Stimulated activated CD8-positive, alpha-beta memory T cell treated with anti-CD3 and anti-CD28 coated beads, Interleukin-7, amount 100 ng/mL, for 48 hours (primary cell): ENCODE measurements around the gene CACNA1A.
"Not testable (repeated sequence)": the region's sequence is repeated elsewhere in the genome, so short reads cannot be mapped to it uniquely, and the experiment has no call there.

Experiments used
- DNase-seq, 2 donors: peaks; one replicate each; pipeline ENCODE4 v3.0.0-alpha.2; 2020; ENCODE audit warnings: low read depth in 1 of 2; ENCODE audit errors: extremely low read depth in 1 of 2

CACNA1A gene

DNA sequence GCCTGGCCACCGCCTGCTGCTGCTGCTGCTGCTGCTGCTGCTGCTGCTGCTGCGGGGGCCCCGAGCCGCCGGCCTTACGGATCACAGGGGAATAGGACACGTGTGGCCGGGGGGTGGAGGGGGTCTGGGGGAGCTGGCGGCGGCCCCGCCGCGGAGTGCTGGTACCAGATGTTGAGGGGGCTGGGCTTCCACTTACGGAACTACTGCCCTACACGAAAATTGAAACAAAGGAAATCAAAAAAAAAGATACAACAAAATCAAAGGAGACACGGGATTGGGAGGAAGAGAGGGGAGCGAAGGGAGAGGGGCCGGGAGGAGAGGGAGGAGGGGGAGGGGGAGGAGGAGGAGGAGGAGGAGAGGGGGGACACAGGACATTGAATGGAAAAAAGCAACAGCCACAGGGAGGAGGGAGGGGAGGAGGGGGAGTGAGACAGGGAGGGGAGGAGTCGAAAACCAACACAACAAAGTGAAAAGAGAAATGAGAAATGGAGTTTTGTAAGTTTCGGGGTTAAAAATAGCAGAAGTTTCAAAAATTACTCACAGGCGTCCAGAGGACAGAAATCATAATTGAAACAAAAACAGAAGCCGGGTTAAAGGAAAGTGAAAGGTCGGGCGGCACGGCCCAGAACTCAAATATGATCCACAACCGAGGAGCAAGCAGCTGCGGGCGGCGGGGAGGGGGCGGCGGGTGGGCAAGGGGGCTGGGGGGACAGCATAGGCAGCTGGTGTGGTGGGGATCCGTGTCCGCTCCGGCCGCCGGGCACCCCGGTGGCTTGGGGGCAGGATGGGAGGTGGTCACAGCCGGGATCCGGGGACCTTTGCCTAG is 298.2 kb downstream of the CACNA1A start:
- DNase-seq = peak; percentile 21 to 37

DNA sequence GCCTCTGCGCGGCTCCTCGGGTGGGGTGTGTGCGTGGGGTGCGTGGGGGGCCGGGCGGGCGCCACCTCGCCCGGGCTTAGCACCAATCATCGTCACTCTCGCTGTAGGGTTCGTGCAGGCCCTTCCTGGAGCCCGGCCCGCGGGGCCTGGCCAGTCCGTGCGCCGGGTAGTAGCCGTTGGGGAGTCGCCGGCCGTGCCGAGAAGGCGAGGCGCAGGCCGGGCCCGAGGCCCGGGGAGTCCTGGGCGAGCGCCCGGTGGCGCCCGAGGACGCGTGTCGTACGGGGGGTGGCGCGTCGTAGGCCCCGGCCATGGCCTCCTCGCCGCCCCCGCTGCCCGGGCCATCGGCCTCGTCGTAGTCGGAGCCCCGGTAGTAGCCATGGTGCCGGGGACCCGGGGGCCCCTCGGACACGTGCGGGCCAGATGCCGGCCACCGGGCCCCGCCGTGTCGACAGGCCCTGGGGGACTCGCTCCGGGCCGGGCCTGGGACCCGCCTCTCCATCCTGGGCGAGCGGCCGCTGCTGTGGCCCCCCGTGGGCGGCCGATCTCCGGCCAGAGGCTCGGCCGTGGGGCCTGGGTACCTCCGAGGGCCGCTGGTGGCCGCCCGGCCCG is 298.9 kb downstream of the CACNA1A start:
- DNase-seq = no peak

DNA sequence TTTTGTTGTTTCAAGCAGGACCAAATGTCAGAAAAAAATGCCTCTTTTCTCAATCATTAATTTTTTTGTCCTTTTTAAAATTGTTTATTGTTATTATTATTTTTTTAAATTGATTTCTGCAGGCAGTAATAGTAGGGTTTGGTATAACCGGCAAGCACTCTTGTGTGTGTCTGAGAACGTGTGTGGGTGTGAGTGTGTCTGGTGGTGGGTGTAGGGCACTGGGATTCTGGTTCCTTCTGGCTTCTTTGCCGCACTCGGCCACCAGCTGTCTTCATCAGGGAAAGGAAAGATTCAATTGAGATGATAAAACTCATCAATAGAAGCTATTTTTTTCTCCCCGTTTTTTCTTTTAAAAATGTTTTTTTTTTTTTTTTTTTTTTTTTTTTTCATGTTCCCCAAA is 299.7 kb downstream of the CACNA1A start:
- no peak for DNase-seq

DNA sequence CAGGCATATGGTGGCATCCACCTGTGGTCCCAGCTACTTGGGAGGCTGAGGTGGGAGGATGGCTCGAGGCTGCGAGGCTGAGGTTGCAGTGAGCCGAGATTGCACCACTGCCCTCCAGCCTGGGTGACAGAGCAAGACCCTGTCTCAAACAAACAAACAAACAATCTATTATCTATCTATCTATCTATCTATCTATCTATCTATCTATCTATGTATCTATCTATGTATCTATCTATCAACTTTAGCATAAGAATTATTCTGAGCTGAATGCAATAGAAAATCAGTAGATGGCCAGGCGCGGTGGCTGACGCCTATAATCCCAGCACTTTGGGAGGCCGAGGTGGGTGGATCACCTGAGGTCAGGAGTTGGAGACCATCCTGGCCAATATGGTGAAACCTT is 304.2 kb downstream of the CACNA1A start:
- DNase-seq = not testable (repeated sequence)

DNA sequence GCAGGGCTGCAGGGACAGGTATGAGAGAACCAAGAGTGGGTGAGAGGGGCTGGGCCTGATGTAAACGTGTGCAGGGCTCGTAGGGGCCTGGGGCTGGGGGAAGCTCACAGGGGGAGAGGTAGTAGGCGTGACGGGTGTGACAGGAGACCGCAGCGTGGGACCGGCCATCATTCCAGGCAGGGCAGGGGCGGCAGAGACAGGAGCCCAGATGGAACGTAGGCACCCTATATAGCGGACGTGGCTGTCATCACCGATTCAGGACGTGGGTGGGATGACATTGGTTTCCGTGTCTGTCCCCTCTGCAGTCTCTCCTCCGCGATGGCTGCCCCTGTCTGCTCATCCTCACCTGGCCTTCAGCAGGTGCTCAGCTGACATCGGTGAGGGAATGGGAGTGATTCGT is 307.6 kb downstream of the CACNA1A start:
- DNase-seq = no peak

DNA sequence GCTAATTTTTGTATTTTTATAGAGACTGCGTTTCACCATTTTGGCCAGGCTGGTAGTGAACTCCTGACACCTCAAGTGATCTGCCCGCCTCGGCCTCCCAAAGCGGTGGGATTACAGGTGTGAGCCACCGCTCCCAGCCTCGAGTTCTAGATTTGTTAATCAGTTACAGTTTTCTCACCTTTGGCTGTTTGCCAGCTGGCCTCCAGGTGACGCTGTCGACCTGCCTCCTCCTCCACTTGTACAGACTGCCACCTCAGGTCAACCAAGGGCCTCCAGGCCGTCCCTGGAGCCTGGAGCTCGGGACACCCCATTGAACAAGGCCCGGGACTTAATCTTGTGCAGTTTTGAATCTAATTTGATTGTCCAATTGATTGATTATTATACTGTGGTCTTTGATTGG is 310.6 kb downstream of the CACNA1A start:
- peak in 1 of 2 donors; percentile 32 for DNase-seq

DNA sequence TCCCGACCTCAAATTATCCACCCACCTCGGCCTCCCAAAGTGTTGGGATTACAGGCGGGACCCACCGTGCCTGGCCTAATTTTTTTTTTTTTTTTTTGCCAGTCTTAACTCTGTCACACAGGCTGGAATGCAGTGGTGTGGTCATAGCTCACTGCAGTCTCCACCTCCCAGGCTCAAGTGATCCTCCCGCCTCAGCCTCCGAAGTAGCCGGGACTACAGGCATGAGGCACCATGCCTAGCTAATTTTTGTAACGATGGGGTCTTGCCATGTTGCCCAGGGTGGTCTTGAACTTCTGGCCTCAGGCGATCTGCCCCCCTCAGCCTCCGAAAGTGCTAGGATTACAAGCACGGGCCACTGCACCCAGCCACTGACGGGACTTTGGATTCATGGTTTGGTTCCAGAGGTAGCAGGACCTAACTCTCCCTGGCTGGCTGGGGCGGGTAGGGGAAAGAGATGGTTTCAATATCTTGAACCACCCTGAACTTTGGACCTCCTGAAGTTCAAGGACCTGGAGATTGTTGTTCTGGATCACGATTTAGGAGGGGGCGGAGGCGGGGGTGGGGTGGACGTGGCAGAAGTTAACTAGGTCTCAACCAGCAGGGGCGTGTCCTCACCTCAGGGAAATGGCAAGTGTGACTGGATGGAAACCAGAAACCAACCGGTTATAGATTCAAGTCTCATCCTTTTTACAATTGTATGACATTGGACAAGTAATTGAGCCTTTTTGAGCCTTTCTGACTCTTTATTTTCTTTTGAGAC is 315.3 kb downstream of the CACNA1A start:
- peak in 1 of 2 donors; percentile 25 for DNase-seq

DNA sequence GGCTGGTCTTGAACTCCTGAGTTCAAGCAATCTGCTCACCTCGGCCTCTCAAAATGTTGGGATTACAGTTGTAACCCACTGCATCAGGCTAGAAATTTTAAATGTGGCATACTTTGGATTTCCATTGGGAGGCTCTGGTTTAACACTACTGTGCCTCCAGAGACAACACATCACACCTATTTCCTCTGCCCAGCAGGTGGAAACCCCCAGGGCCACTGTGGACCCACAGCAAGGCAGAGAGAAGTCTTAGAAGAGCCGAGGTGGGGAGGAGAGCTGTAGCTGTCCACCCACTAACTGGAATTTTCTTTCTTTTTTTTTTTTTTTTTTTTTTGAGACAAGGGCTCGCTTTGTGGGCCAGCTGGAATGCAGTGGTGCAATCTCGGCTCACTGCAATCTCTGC is 316.7 kb downstream of the CACNA1A start:
- DNase-seq = no peak

DNA sequence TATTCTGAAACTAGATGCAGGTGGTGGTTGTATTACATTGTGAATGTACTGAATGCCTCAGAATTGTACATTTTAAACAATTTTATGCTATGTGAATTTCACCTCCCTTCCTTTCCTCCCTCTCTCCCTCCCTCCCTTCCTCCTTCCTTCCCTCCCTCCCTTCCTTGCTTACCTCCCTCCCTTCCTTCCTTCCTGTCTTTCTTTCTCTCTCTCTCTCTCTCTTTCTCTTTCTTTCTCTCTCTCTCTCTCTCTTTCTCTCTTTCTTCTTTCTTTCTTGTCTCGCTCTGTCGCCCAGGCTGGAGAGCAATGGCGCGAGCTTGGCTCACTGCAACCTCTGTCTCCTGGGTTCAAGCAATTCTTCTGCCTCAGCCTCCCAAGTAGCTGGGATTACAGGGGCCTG is 318.9 kb downstream of the CACNA1A start:
- no peak for DNase-seq

DNA sequence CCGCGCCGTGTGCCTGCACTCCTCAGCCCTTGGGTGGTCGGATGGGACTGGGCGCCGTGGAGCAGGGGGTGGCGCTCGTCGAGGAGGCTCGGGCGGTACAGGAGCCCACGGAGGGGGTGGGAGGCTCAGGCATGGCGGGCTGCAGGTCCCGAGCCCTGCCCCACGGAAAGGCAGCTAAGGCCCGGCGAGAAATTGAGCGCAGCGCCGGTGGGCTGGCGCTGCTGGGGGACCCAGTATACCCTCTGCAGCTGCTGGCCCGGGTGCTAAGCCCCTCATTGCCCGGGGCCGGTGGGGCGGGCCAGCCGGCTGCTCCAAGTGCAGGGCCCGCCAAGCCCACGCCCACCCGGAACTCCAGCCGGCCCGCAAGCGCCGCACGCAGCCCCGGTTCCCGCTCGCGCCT is 319.6 kb downstream of the CACNA1A start:
- not testable (repeated sequence) for DNase-seq

DNA sequence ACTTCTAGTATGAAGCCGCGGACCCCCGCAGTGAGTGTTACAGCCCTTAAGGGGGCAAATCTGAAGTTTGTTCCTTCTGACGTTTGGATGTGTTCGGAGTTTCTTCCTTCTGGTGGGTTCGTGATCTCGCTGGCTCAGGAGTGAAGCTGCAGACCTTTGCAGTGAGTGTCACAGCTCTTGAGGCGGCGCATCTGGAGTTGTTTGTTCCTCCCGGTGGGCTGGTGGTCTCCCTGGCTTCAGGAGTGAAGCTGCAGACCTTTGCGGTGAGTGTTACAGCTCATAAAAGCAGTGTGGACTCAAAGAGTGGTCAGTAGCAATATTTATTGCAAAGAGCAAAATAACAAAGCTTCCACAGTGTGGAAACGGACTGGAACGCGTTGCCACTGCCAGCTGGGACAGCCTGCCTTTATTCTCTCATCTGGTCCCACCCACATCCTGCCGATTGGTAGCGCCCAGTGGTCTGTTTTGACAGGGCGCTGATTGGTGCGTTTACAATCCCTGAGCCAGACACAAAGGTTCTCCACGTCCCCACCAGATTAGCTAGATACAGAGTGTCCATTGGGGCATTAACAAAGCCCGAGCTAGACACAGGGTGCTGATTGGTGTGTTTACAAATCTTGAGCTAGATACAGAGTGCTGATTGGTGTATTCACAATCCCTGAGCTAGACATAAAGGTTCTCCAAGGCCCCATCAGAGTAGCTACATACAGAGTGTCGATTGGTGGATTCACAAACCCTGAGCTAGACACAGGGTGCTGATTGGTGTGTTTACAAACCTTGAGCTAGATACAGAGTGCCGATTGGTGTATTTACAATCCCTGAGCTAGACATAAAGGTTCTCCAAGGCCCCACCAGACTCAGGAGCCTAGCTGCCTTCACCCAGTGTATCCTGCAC is 320.3 kb downstream of the CACNA1A start:
- not testable (repeated sequence) for DNase-seq

DNA sequence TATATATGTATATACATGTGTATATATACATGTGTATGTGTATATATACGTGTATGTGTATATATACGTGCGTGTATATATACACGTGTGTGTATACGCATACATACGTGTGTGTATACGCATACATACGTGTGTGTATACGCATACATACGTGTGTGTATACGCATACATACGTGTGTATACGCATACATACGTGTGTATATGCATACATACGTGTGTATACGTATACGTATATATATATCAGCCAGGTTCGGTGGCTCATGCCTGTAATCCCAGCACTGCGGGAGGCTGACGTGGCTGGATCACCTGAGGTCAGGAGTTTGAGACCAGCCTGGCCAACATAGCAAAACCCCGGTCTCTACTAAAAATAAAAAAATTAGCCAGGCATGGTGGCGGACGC is 321.4 kb downstream of the CACNA1A start:
- not testable (repeated sequence) for DNase-seq

DNA sequence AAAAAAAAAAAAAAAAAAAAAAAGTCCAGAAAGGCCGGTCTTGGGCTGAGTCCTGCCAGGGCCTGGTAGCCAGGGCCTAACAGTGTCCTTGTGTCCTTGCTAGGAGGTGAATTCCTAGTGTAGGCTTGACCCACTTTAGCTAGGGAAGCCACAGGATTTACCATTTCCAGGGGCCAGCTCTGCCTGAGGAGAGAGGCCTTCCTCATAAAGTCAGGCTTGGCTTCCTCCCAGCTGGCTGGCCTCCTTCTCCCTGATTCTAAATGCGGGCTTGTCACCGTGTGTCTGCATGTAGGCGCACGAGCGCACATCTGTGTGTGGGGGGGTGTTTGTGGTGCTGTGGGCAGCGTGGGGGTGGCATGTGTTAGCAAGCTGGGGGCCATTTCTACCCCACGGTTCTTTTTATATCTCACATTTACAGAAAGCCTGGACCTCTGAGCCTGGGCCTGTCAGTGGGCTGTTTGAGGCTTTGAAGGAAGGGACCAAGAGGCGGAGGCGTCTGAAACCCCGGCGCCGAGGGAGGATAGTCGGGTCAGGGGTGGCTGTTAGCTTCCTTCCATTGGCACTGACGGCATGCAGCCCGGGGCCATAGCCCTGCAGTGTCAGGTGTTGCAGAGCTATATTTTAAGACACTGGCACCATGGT is 324.4 kb downstream of the CACNA1A start:
- no peak for DNase-seq

DNA sequence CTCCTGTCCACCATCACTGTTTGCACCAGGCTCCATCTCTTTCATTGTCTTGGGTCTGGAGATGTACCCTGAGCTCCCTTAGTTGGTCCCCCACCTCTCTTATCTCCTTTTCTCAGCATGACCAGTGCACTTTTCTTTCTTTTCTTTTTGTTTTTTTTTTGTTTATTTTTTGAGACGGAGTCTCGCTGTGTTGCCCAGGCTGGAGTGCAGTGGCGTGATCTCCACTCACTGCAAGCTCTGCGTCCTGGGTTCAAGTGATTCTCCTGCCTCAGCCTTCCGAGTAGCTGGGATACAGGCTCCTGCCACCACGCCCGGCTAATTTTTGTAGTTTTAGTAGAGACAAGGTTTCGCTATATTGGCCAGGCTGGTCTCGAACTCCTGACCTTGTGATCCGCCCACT is 328.0 kb downstream of the CACNA1A start:
- not testable (repeated sequence) for DNase-seq

DNA sequence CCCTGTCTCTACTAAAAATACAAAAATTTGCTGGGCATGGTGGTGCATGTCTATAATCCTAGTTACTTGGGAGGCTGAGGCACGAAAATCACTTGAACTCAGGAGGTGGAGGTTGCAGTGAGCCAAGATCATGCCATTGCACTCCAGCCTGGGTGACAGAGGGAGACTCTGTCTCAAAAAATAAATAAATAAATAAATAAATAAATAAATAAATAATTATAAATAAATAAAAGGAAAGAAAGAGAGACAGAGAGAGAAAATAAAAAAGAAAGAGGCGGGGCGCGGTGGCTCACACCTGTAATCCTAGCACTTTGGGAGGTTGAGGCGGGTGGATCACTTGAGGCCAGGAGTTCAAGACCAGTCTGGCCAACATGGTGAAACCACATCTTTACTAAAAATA is 328.7 kb downstream of the CACNA1A start:
- DNase-seq = not testable (repeated sequence)

DNA sequence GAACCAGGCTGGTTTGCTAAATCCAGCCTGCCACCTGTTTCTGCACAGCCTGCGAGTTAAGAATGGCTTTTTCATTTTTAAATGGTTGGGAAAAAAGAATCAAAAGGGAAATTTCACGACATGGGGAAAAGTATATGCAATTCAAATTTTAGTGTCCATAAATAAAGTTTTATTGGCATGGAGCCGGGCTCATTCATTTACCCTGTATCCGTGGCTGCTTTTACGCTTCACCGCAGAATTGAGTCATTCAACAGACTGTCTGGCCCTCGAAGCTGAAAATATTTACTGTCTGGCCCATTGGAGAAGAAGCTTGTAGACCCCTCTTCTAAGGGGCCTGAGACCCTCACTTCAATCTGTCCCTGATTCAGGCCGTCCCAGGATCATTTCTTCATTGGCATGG is 329.9 kb downstream of the CACNA1A start:
- no peak for DNase-seq

DNA sequence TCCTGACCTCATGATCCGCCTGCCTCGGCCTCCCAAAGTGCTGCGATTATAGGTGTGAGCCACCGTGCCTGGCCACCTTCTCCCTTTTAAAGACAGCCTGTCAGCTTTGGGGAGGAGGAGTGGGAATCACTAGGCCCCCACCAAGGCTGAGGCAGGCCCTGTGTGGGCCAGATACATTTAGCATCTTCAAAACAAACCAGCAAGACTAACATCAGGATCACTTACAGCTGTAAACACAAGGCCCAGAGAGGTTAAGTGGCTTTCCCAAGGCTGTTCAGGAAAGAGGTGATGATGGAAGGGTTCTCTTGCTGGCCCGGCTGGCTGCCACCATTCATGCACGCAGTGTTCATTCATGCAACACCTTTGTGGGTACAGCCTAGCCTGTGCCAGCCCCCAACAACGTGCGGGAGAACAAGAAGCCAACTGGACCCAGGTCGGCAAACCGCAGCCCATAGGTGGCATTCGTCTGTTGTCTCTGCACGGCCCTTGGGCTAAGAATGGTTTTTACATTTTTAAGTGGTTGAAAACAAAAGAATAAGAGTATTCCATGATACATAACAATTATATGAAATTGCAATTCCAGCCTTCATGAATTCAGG is 333.0 kb downstream of the CACNA1A start:
- DNase-seq = no peak

DNA sequence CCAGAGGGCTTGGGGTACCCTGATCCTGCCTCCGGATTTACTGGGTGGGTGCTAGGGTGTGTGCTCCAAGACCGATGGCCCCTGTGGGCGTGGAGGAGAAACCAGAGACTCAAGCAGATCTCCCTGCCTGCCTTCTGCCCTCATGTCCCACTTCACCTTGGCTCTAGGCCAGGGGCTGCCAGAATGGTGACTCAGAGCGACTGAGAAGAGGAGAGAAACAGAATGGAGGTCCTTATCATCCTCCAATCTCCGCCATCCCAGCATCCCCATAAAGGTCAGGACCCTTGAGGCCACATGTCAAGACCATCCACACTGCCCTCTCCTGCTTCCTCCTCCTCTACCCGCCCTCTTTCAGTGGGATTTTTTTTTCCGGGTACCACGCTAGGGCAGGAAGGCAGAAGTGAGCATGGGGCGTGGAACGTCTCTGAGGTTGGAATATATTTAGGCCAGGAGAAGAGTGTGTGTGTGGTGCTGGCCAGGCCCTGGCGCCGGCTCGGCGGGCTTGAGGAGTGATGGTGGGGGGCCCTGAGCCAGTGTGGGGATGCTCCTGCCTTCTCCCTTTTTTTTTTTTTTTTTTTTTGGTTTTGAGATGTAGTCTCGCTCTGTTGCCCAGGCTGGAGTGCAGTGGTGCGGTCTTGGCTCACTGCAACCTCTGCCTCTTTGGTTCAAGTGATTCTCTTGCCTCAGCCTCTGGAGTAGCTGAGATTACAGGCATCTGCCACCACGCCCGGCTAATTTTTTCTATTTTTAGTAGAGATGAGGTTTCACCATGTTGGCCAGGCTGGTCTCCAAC is 333.7 kb downstream of the CACNA1A start:
- DNase-seq = peak in 1 of 2 donors; percentile 85

DNA sequence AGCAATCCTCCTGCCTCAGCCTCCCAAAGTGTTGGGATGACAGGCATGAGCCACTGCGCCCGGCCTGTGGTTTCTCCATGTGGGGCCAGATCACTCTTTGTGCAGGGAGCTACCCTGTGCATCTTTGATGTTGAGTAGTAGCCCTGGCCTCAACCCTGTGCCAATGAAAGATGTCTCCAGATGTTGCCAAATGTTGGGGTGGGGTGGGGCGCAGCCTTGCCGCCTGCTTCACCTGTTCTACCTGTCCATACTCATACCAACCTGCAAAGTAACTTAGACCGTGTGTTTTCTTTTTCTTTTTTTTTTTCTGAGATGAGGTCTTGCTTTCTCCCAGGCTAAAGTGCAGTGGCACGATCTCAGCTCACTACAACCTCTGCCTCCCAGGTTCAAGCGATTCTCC is 335.1 kb downstream of the CACNA1A start:
- DNase-seq = no peak
